Measurements from ENCODE around the gene ADGRF3. TPM values are rescaled to one million over a fixed set of nuclear protein-coding genes. Genes with fewer than 3 reads are reported as not detected.

The ADGRF3 gene
- total and polyA plus RNA-seq, 2 of the 13 experiments (the other 11 are each of a cell fraction or from before 2014, with no cell fraction given): 0.40 to 1.5 TPM

DNA sequence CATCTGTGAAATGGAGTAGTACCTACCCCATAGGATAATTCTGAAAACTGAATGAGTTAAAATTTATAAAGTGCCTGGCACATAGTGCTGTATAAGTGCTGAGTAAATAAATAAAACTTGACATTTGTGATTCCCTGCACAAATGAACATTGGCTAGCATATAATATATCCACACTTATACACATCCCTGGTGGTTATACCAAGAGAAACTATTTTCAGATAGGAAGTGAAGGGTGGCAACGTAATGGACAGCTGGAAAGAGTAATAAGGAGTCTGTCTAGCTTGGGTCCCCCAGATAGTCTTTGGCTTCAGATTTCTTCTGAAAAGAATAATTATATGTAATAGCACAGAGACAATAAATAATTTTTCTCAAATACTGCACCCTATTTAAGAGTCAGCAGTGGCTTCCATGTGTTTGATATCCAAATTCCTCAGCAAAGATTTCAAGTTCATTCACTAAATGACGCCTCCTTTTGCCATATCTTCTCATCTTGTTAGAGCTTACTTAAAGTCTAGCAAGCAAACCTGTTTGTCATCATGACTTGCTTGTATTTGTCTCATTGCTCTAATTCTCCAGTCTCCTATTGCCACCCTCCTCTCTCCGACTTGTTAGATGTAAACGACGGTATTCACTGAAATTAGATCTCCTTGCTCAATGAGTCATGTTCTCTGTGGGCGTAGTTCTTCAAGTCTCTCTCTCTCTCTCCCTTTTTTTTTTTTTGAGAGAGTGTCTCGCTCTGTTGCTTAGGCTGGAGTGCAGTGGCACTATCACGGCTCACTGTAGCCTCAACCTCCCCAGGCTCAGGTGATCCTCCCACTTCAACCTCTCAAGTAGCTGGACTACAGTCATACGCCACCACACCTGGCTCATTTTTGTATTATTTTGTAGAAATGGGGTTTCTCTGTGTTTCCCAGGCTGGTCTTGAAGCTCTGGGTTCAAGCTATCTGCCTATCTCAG lies 8.7 kb upstream of the ADGRF3 start:
- H3K36me3 ChIP-seq (replicated peaks in 1 of 2; ENCODE audit: control insufficient read depth in 1 of 2, insufficient read depth in 2 of 2, low read length in 2 of 2): peaks cover 1 to 21% of the 10 kb centered on the region in 2 experiments; a peak in 3 of 5 replicates
- H3K27me3 ChIP-seq (ENCODE audit: control insufficient read depth in 1 of 2, insufficient read depth in 2 of 2, low read length in 2 of 2): no peaks in the 10 kb centered on the region
- no TSS peak for BruUV-seq (replicated peaks)
- intact Hi-C loops (cut with micrococcal nuclease; ENCODE audit: unreplicated experiment): no loop called here
- no peak overlapping the region for H2AFZ ChIP-seq (ENCODE audit: low read length)
- no peak for ATAC-seq
- no peak overlapping the region for H3K27ac ChIP-seq (ENCODE audit: extremely low read length, insufficient read depth, low read length)
- DNase-seq (ENCODE audit: low spot score): no peak
- CTCF ChIA-PET (ENCODE audit: low intra/inter-chr PET ratio, low total read pairs): no interaction called here
- 97% methylated on average over 9 of the region's 9 CpGs for WGBS (ENCODE audit: low lambda C conversion rate)
- peaks cover 37% of the 10 kb centered on the region for H3K4me1 ChIP-seq (ENCODE audit: insufficient read depth, low read length)
- no peak for FAIRE-seq
- in situ Hi-C loops (cut with HindIII; ENCODE audit: extremely low pct_ligation_motif_present, low pct_unique_long_range_greater_than_20kb): no loop called here
- H3K4me2 ChIP-seq (ENCODE audit: low read depth, low read length): no peak overlapping the region
- no peak overlapping the region for H3K9ac ChIP-seq (ENCODE audit: insufficient read depth, low read depth, low read length)
- H3K9me3 ChIP-seq (ENCODE audit: low read length): no peaks in the 10 kb centered on the region
- H4K20me1 ChIP-seq (ENCODE audit: insufficient read depth, low read length): peaks cover 59% of the 10 kb centered on the region
- peaks cover 94% of the 10 kb centered on the region for H3K79me2 ChIP-seq (ENCODE audit: insufficient read depth, low read length)
- no peak overlapping the region for H3K4me3 ChIP-seq (replicated peaks in 1 of 3; ENCODE audit: insufficient read depth in 1 of 3, low read depth in 2 of 3, low read length in 3 of 3)
- POLR2A ChIA-PET: interaction anchor here (4.8 kb wide), 1 partner anchor 10 kb away, joined by 18 read pairs; the partner anchor contains the start of gene SELENOI
- TF ChIP-seq ISL2 (CRISPR knock-in tag; IDR thresholded peaks at IDR 0.05) (no peak), SP140L (CRISPR knock-in tag; IDR thresholded peaks at IDR 0.05; ENCODE audit: borderline replicate concordance) (no peak), SATB2 (CRISPR knock-in tag; IDR thresholded peaks at IDR 0.05) (no peak), ZNF567 (CRISPR knock-in tag; IDR thresholded peaks at IDR 0.05; ENCODE audit: borderline replicate concordance) (no peak), ARID2 (CRISPR knock-in tag; IDR thresholded peaks at IDR 0.05; ENCODE audit: borderline replicate concordance) (no peak), ZNF331 (CRISPR knock-in tag; IDR thresholded peaks at IDR 0.05) (no peak), MLLT10 (CRISPR knock-in tag; IDR thresholded peaks at IDR 0.05) (no peak), ZFYVE20 (CRISPR knock-in tag; IDR thresholded peaks at IDR 0.05; ENCODE audit: borderline replicate concordance, low read depth) (no peak)
- TF ChIP-seq, protein P1, sequence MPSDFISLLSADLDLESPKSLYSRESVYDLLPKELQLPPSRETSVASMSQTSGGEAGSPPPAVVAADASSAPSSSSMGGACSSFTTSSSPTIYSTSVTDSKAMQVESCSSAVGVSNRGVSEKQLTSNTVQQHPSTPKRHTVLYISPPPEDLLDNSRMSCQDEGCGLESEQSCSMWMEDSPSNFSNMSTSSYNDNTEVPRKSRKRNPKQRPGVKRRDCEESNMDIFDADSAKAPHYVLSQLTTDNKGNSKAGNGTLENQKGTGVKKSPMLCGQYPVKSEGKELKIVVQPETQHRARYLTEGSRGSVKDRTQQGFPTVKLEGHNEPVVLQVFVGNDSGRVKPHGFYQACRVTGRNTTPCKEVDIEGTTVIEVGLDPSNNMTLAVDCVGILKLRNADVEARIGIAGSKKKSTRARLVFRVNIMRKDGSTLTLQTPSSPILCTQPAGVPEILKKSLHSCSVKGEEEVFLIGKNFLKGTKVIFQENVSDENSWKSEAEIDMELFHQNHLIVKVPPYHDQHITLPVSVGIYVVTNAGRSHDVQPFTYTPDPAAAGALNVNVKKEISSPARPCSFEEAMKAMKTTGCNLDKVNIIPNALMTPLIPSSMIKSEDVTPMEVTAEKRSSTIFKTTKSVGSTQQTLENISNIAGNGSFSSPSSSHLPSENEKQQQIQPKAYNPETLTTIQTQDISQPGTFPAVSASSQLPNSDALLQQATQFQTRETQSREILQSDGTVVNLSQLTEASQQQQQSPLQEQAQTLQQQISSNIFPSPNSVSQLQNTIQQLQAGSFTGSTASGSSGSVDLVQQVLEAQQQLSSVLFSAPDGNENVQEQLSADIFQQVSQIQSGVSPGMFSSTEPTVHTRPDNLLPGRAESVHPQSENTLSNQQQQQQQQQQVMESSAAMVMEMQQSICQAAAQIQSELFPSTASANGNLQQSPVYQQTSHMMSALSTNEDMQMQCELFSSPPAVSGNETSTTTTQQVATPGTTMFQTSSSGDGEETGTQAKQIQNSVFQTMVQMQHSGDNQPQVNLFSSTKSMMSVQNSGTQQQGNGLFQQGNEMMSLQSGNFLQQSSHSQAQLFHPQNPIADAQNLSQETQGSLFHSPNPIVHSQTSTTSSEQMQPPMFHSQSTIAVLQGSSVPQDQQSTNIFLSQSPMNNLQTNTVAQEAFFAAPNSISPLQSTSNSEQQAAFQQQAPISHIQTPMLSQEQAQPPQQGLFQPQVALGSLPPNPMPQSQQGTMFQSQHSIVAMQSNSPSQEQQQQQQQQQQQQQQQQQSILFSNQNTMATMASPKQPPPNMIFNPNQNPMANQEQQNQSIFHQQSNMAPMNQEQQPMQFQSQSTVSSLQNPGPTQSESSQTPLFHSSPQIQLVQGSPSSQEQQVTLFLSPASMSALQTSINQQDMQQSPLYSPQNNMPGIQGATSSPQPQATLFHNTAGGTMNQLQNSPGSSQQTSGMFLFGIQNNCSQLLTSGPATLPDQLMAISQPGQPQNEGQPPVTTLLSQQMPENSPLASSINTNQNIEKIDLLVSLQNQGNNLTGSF (CRISPR knock-in tag; IDR thresholded peaks at IDR 0.05): no peak
- TF ChIP-seq, protein P2, sequence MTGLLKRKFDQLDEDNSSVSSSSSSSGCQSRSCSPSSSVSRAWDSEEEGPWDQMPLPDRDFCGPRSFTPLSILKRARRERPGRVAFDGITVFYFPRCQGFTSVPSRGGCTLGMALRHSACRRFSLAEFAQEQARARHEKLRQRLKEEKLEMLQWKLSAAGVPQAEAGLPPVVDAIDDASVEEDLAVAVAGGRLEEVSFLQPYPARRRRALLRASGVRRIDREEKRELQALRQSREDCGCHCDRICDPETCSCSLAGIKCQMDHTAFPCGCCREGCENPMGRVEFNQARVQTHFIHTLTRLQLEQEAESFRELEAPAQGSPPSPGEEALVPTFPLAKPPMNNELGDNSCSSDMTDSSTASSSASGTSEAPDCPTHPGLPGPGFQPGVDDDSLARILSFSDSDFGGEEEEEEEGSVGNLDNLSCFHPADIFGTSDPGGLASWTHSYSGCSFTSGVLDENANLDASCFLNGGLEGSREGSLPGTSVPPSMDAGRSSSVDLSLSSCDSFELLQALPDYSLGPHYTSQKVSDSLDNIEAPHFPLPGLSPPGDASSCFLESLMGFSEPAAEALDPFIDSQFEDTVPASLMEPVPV (CRISPR knock-in tag; IDR thresholded peaks at IDR 0.05): no peak
- TF ChIP-seq, protein P3, sequence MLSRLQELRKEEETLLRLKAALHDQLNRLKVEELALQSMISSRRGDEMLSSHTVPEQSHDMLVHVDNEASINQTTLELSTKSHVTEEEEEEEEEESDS (CRISPR knock-in tag; IDR thresholded peaks at IDR 0.05; ENCODE audit: borderline replicate concordance): no peak
- TF ChIP-seq, protein P4, sequence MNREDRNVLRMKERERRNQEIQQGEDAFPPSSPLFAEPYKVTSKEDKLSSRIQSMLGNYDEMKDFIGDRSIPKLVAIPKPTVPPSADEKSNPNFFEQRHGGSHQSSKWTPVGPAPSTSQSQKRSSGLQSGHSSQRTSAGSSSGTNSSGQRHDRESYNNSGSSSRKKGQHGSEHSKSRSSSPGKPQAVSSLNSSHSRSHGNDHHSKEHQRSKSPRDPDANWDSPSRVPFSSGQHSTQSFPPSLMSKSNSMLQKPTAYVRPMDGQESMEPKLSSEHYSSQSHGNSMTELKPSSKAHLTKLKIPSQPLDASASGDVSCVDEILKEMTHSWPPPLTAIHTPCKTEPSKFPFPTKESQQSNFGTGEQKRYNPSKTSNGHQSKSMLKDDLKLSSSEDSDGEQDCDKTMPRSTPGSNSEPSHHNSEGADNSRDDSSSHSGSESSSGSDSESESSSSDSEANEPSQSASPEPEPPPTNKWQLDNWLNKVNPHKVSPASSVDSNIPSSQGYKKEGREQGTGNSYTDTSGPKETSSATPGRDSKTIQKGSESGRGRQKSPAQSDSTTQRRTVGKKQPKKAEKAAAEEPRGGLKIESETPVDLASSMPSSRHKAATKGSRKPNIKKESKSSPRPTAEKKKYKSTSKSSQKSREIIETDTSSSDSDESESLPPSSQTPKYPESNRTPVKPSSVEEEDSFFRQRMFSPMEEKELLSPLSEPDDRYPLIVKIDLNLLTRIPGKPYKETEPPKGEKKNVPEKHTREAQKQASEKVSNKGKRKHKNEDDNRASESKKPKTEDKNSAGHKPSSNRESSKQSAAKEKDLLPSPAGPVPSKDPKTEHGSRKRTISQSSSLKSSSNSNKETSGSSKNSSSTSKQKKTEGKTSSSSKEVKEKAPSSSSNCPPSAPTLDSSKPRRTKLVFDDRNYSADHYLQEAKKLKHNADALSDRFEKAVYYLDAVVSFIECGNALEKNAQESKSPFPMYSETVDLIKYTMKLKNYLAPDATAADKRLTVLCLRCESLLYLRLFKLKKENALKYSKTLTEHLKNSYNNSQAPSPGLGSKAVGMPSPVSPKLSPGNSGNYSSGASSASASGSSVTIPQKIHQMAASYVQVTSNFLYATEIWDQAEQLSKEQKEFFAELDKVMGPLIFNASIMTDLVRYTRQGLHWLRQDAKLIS (CRISPR knock-in tag; IDR thresholded peaks at IDR 0.05): no peak
